RPMI7951 (cell line): ENCODE data around the gene ODF4. TPM values are rescaled to one million over a fixed set of nuclear protein-coding genes. Genes with fewer than 3 reads are reported as not detected.
"Not testable (repeated sequence)": the region's sequence is repeated elsewhere in the genome, so short reads cannot be mapped to it uniquely, and the experiment has no call there.

Experiments
- DNase-seq: peaks from one replicate; pipeline ENCODE4 v3.0.0-alpha.2; 2012; ENCODE audit warnings: low read depth
- total RNA-seq: library from RNA; depleted of rRNA; stranded (reverse); fragments of >200 nt; shearing (Covaris generic); gene quantifications from 2 replicates; pipeline ENCODE4 v1.2.3, GENCODE V29; 2014

Gene ODF4
- total RNA-seq, 1 experiment from 2014 or later, result not detected

- DNase-seq, result no peak
Observed at GRCh38 chr17:8369944-8370343, 30.3 kb downstream of the ODF4 start.

GRCh38 chr17:8371786-8372185 lies 32.1 kb downstream of the ODF4 start:
- DNase-seq, result no peak

GRCh38 chr17:8372422-8372821 lies 32.8 kb downstream of the ODF4 start:
- no peak for DNase-seq

- not testable (repeated sequence) for DNase-seq
Observed at GRCh38 chr17:8373856-8374255, 34.2 kb downstream of the ODF4 start.

- no peak for DNase-seq
Observed at GRCh38 chr17:8375738-8376259, 36.2 kb downstream of the ODF4 start.

- DNase-seq, result peak; percentile 82
Observed at GRCh38 chr17:8376271-8377067, 36.8 kb downstream of the ODF4 start, which contains the start of gene KRABD2. Gene KRABD2, minus strand, starts transcription at chr17:8376704.

GRCh38 chr17:8377422-8377821 lies 37.8 kb downstream of the ODF4 start:
- DNase-seq, result no peak

GRCh38 chr17:8378117-8378516 lies 38.5 kb downstream of the ODF4 start:
- not testable (repeated sequence) for DNase-seq

- DNase-seq, result no peak
Observed at GRCh38 chr17:8380049-8380448, 40.4 kb downstream of the ODF4 start.

GRCh38 chr17:8382052-8382879 lies 42.6 kb downstream of the ODF4 start:
- DNase-seq, result no peak

- no peak for DNase-seq
Observed at GRCh38 chr17:8382880-8383142, 43.2 kb downstream of the ODF4 start.

- peak; percentile 96 for DNase-seq
Observed at GRCh38 chr17:8383143-8383822, 43.6 kb downstream of the ODF4 start, which contains the start of gene RPL26. Gene RPL26, minus strand, starts transcription at chr17:8383193. Its CDS starts 883 bp downstream, at chr17:8382310.

GRCh38 chr17:8384801-8385378 lies 45.2 kb downstream of the ODF4 start:
- DNase-seq, result peak; percentile 63

GRCh38 chr17:8386841-8387240 lies 47.2 kb downstream of the ODF4 start:
- no peak for DNase-seq

GRCh38 chr17:8387914-8388651 lies 48.4 kb downstream of the ODF4 start:
- no peak for DNase-seq

- DNase-seq, result peak; percentile 47
Observed at GRCh38 chr17:8391711-8392110, 52.1 kb downstream of the ODF4 start.

- DNase-seq, result no peak
Observed at GRCh38 chr17:8392274-8392673, 52.6 kb downstream of the ODF4 start.

GRCh38 chr17:8392674-8393469 lies 53.2 kb downstream of the ODF4 start:
- DNase-seq, result no peak

GRCh38 chr17:8393470-8394231 lies 54.0 kb downstream of the ODF4 start:
- DNase-seq, result no peak
